ENCODE data around the gene FOXP4.

DNA sequence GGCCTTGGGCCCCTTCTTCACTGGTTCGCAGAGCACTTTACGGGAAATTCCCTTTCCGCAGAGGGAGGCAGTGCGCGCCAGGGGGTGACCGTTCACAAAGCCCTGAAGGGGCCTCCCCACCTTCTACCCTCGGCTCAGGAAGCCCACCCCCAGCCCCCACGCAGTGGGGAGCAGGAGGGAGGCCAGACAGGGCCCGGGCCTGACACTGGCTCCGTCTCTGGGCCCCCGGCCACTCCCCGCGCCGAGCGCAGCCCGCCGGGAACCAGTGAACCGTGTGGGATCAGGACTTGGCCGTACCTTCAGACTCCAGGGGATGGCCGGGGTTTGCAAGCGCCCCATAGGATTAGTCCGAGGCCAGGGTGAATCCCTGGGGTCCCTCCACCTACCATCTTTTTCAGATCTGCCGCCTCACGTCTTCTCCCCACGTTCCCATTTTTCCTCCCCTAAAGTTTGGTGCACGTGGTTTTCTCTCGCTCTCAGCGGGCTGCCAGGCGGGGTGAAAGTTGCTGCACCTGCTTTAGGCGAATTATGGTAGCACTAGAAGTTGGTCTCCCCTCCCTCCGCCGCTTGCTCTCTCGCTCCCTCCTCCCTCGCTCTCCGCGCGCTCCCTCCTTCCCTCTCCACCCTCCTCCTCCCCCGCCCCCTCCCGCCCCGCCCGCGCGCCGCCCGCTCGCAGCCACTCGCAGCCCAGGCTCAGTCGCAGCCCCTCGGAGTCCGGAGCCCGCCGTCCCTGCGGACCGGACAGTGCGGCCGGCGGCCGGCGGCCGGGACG is at the start of gene FOXP4:
- TF ChIP-seq JUND (IDR thresholded peaks at IDR 0.05) = no peak
- TF ChIP-seq, protein P1, sequence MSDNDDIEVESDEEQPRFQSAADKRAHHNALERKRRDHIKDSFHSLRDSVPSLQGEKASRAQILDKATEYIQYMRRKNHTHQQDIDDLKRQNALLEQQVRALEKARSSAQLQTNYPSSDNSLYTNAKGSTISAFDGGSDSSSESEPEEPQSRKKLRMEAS (IDR thresholded peaks at IDR 0.05) = peak; percentile 75
- no peak for TF ChIP-seq FOXA1 (IDR thresholded peaks at IDR 0.05)
- no peak for TF ChIP-seq CTCF (IDR thresholded peaks at IDR 0.05; ENCODE audit: low read depth, low read length, missing input control)
- no peak for TF ChIP-seq FOXA2 (IDR thresholded peaks at IDR 0.05)
- TF ChIP-seq REST (IDR thresholded peaks at IDR 0.05) = no peak
- TF ChIP-seq NR2F2 (IDR thresholded peaks at IDR 0.05) = peak; percentile 33
- TF ChIP-seq HNF4G (IDR thresholded peaks at IDR 0.05) = no peak
- peak; percentile 61 for TF ChIP-seq YY1 (IDR thresholded peaks at IDR 0.05)

All from liver (tissue), 3 donors.